K562 (cell line): ENCODE results near the gene LRRK1. TPM values are rescaled to one million over a fixed set of nuclear protein-coding genes. Genes with fewer than 3 reads are reported as not detected.

ENCODE experiments used
- ATAC-seq: fragments of 200-7000 bp; cut with Tn5 transposase; 3 replicates; pipeline ENCODE4 v1.9.1; 2020; ENCODE audit warnings: moderate library complexity
- BruUV-seq: library from RNA; stranded (reverse); fragments of 400-500 nt; replicated peaks from 2 replicates; lab custom pipeline; 2021; lab: Mats Ljungman, UMichigan
- CTCF ChIA-PET: fragments of 300-600 bp; formaldehyde crosslinking; extraction: SDS; loops from one replicate; lab custom pipeline; 2021; ENCODE audit warnings: low intra/inter-chr PET ratio; lab: Yijun Ruan, JAX
- POLR2A ChIA-PET: fragments of 300-600, 350-650 bp; sonication (Branson Sonifier 250); formaldehyde crosslinking; extraction: SDS; loops from one replicate; lab custom pipeline; 2021; ENCODE audit warnings: antibody characterized with exemption, inconsistent platforms; lab: Yijun Ruan, JAX
- DNase-seq, 4 experiments: peaks; one replicate each; pipeline versions ENCODE4 v3.0.0 to v3.0.0-alpha.2; 2011 to 2018; ENCODE audit warnings: low spot score in 3 of 4, mixed read lengths in 3 of 4; ENCODE audit errors: extremely low read depth in 1 of 4
- FAIRE-seq: peaks from 2 replicates; lab custom pipeline; 2011; peaks lifted over from hg19 to GRCh38; lab: Jason Lieb, UNC
- H2AFZ ChIP-seq: 2 replicates; pipeline ENCODE4 v1.6.0; 2011; ENCODE audit warnings: low read depth, low read length, control low read depth, inconsistent platforms
- H3K27ac ChIP-seq: fragments of 200-600 bp; 3 replicates; pipeline ENCODE4 v1.8.0; 2011; ENCODE audit warnings: low read depth, mild to moderate bottlenecking, control low read depth, inconsistent platforms, low read length, moderate library complexity, mixed read lengths; ENCODE audit errors: extremely low read depth
- H3K27me3 ChIP-seq, 2 experiments: fragments of 300-600 bp in 1 of 2; 2 replicates in 1 of 2; 3 replicates in 1 of 2; pipeline versions ENCODE4 v1.6.0 to v1.8.0; 2011; ENCODE audit warnings: inconsistent platforms in 2 of 2, low read length in 2 of 2, mild to moderate bottlenecking in 1 of 2, mixed read lengths in 1 of 2, moderate library complexity in 1 of 2; ENCODE audit not compliant: control insufficient read depth in 2 of 2, insufficient read depth in 2 of 2
- H3K36me3 ChIP-seq: fragments of 300-600 bp; 3 replicates; pipeline ENCODE4 v1.8.0; 2011; ENCODE audit warnings: mild to moderate bottlenecking, low read length, inconsistent platforms; ENCODE audit not compliant: control insufficient read depth, insufficient read depth
- H3K4me1 ChIP-seq, 2 experiments: fragments of 200-600 bp in 1 of 2; replicated peaks in 1 of 2; 2 replicates in 1 of 2; 3 replicates in 1 of 2; pipeline versions ENCODE4 v1.5.1 to v1.8.0; 2011; ENCODE audit warnings: inconsistent platforms in 2 of 2, low read length in 2 of 2, mild to moderate bottlenecking in 1 of 2, mixed read lengths in 1 of 2, moderate library complexity in 1 of 2; ENCODE audit not compliant: control insufficient read depth in 2 of 2, insufficient read depth in 2 of 2
- H3K4me2 ChIP-seq: 2 replicates; pipeline ENCODE4 v1.6.1; 2011; ENCODE audit warnings: low read length, control low read depth, inconsistent platforms, mixed read lengths; ENCODE audit not compliant: insufficient read depth
- H3K4me3 ChIP-seq: fragments of 200-600 bp; sonication (generic), shearing (Covaris generic); 2 replicates; pipeline ENCODE4 v1.5.1; 2016; ENCODE audit warnings: control low read depth, inconsistent platforms
- H3K79me2 ChIP-seq: fragments of 200-600 bp; 3 replicates; pipeline ENCODE4 v1.8.0; 2011; ENCODE audit warnings: low read length, inconsistent platforms; ENCODE audit not compliant: control insufficient read depth, insufficient read depth
- H3K9ac ChIP-seq, 2 experiments: 2 replicates each; pipeline versions ENCODE4 v1.6.0 to v1.6.1; 2011; ENCODE audit warnings: low read depth in 2 of 2, low read length in 2 of 2, control low read depth in 1 of 2, inconsistent platforms in 1 of 2, mild to moderate bottlenecking in 1 of 2, mixed read lengths in 1 of 2; ENCODE audit not compliant: insufficient read depth in 1 of 2
- H3K9me1 ChIP-seq: one replicate; pipeline ENCODE4 v1.6.0; 2011; ENCODE audit warnings: inconsistent platforms, mild to moderate bottlenecking, low read length, moderate library complexity; ENCODE audit not compliant: control insufficient read depth, insufficient read depth
- H3K9me3 ChIP-seq: replicated peaks from 2 replicates; pipeline ENCODE4 v1.5.1; 2011; ENCODE audit warnings: low read depth, low read length, inconsistent platforms; ENCODE audit not compliant: control insufficient read depth, insufficient read depth
- H4K20me1 ChIP-seq: replicated peaks from 2 replicates; pipeline ENCODE4 v1.6.1; 2011; ENCODE audit warnings: low read length, inconsistent platforms, mixed read lengths; ENCODE audit not compliant: control insufficient read depth, insufficient read depth
- CBFA2T2 ChIP-seq: fragments of 450-650 bp; conservative IDR thresholded peaks from 2 replicates; pipeline ENCODE4 v1.6.1; 2017; ENCODE audit warnings: mild to moderate bottlenecking
- CHD1 ChIP-seq: fragments of 200-600 bp; sonication (generic); IDR thresholded peaks from one replicate; pipeline ENCODE4 v1.6.1; 2012; ENCODE audit warnings: mild to moderate bottlenecking, moderate library complexity, low read length, inconsistent platforms
- COPS2 ChIP-seq: fragments of 450-650 bp; conservative IDR thresholded peaks from 2 replicates; pipeline ENCODE4 v1.6.1; 2016; ENCODE audit warnings: mild to moderate bottlenecking, moderate library complexity
- FOXJ2 ChIP-seq: fragments of 200-800 bp; sonication (Bioruptor generic); IDR thresholded peaks from 2 replicates; pipeline ENCODE4 v1.6.1; 2016; ENCODE audit warnings: missing genetic modification characterization, missing compliant biosample characterization
- KLF10 ChIP-seq: fragments of 250-450 bp; sonication (Bioruptor Pico); IDR thresholded peaks from 2 replicates; pipeline ENCODE4 v1.6.1; 2021; ENCODE audit warnings: matching md5 sums
- NCOA1 ChIP-seq: fragments of 450-650 bp; IDR thresholded peaks from 2 replicates; pipeline ENCODE4 v1.6.1; 2016; ENCODE audit warnings: low read depth
- NFATC3 ChIP-seq: fragments of 450-650 bp; IDR thresholded peaks from 2 replicates; pipeline ENCODE4 v1.6.1; 2017; ENCODE audit warnings: mild to moderate bottlenecking
- NFIX ChIP-seq: fragments of 250-450 bp; sonication (Bioruptor Pico); IDR thresholded peaks from 2 replicates; pipeline ENCODE4 v1.4.0; 2020; ENCODE audit warnings: low read depth, mild to moderate bottlenecking, moderate library complexity
- NFRKB ChIP-seq: fragments of 450-650 bp; IDR thresholded peaks from 2 replicates; pipeline ENCODE4 v1.6.1; 2016; ENCODE audit warnings: low read depth
- PRMT5 ChIP-seq: sonication (generic); formaldehyde crosslinking; IDR thresholded peaks from 2 replicates; pipeline ENCODE4 v1.5.0; 2020; ENCODE audit warnings: missing genetic modification reagents
- SMAD4 ChIP-seq: fragments of 250-450 bp; sonication (Bioruptor Pico); conservative IDR thresholded peaks from 2 replicates; pipeline ENCODE4 v1.8.0; 2021; ENCODE audit warnings: inconsistent platforms, mild to moderate bottlenecking, moderate library complexity
- TCF7L2 ChIP-seq: fragments of 150-350 bp; IDR thresholded peaks from 2 replicates; pipeline ENCODE4 v1.6.1; 2016; ENCODE audit warnings: low read depth, mild to moderate bottlenecking, low read length, moderate library complexity
- ZFPM2 ChIP-seq: fragments of 250-450 bp; sonication (Bioruptor Pico); IDR thresholded peaks from 2 replicates; pipeline ENCODE4 v1.5.1; 2022; ENCODE audit warnings: mild to moderate bottlenecking
- ZNF24 ChIP-seq: fragments of 450-650 bp; IDR thresholded peaks from 2 replicates; pipeline ENCODE4 v1.6.1; 2016
- ZNF316 ChIP-seq: fragments of 450-650 bp; IDR thresholded peaks from 2 replicates; pipeline ENCODE4 v1.6.1; 2016
- WGBS: fragments of 100-300 bp; shearing (Covaris generic); methylation state at CpG from one replicate; pipeline ENCODE4 v1.1.6; 2016; ENCODE audit warnings: low coverage, mixed read lengths; ENCODE audit not compliant: insufficient coverage; ENCODE audit errors: missing lambda C conversion rate; 5-methylcytosine and 5-hydroxymethylcytosine counted together
- in situ Hi-C: fragments of 300-500 bp; cut with MboI; formaldehyde crosslinking; loops from 4 replicates; pipeline ENCODE4 v1.15.0; 2018; ENCODE audit warnings: inconsistent platforms, mixed read lengths
- intact Hi-C: fragments of 100-400 bp; cut with micrococcal nuclease; formaldehyde crosslinking; loops from 2 replicates; pipeline ENCODE4 v1.14.2; 2022
- polyA plus RNA-seq, 8 experiments: library from polyadenylated mRNA; depleted of rRNA in 4 of 8; stranded (reverse) in 5 of 8; unstranded in 3 of 8; fragments of >200 nt; fragmentation: Nextera tagmentation in 2 of 8; fragmentation: Illumina TruSeq in 1 of 8; extraction: Ambion mirVana in 2 of 8; extraction: Trizol in 1 of 8; gene quantifications; 2 replicates each; pipeline versions ENCODE4 v1.2.1 to v1.2.3, GENCODE V29; 2011 to 2014; ENCODE audit warnings: inconsistent platforms in 1 of 8, missing spikeins in 1 of 8
- total RNA-seq, 7 experiments: library from RNA; depleted of rRNA in 6 of 7; stranded (reverse); fragments of >200 nt in 6 of 7; fragmentation: Illumina TruSeq in 2 of 7; extraction: Trizol in 2 of 7; gene quantifications; 2 replicates each; pipeline versions ENCODE4 v1.2.1 to v1.2.3, GENCODE V29; 2011 to 2021; ENCODE audit warnings: low replicate concordance in 1 of 7
- TF ChIP-seq, protein P1 (sequence below): fragments of 250-450 bp; sonication (Bioruptor Pico); IDR thresholded peaks from 2 replicates; pipeline ENCODE4 v1.5.0; 2021
- TF ChIP-seq, protein P2 (sequence below): fragments of 250-450 bp; sonication (Bioruptor Pico); IDR thresholded peaks from 2 replicates; pipeline ENCODE4 v1.4.0; 2020

LRRK1 gene
- total and polyA plus RNA-seq, 9 of the 15 experiments (the other 6 are each of a cell fraction or from before 2014, with no cell fraction given) = 0.01 to 1.5 (median 0.11) TPM

DNA sequence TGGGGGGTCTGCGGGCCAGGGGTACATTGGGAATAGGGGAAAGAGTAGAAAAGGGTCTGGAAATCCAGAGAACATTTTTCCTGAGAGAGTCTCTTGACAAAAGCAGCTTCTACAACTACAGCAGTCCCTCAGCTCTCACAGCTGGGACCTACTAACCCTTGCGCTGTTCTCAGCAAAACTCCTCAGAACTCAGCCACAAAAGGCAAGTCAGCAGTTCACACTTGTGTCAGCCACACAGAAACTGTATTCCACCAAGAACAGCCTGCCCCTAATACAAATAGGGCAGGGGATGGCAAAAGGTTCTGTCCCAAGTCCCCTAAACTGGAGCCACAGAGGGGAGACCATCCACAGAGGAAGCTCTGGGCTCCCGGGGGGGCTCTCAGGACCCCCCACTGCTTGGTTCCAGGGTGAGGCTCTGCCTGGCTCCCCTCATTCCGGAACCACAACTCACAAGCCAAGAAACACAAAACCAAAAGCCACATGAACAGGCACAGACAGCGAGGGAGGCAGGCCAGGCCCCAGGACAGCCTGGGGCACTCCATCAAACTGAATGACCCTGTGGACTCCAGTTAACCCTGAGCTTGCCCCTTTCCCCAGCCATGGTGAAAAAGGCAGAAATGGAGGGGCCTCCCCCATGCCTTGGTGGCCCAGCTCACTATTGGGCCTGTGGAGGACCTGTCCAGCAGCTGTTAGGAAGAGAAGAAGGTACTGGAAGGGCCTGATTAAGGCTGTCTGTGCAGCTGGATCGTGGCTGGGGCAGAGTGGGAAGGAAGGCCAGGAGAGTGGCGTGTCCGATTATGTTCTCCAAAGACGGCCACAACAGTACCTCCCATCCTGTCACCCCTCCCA, 170.6 kb downstream of the LRRK1 start:
- DNase-seq (no peak), FAIRE-seq (no peak), ATAC-seq (no peak)
- H2AFZ ChIP-seq = no peak overlapping the region
- in situ Hi-C loops = loop anchor here (5.0 kb wide), 1 partner anchor 167 kb away; no protein-coding TSS in a partner anchor
- H3K4me2 ChIP-seq = no peak overlapping the region
- H3K27ac ChIP-seq = no peak overlapping the region
- no peaks in the 10 kb centered on the region for H4K20me1 ChIP-seq
- TF ChIP-seq CHD1 = no peak
- TF ChIP-seq PRMT5 = no peak
- TF ChIP-seq ZNF24 = no peak
- no peak for TF ChIP-seq ZNF316
- no peak for TF ChIP-seq CBFA2T2
- no peak for TF ChIP-seq FOXJ2 (tag)
- no peak for TF ChIP-seq SMAD4
- TF ChIP-seq TCF7L2 = no peak
- no peak for TF ChIP-seq NCOA1
- no peak for TF ChIP-seq NFRKB
- TF ChIP-seq ZFPM2 (CRISPR knock-in tag) = no peak
- TF ChIP-seq, protein P1, sequence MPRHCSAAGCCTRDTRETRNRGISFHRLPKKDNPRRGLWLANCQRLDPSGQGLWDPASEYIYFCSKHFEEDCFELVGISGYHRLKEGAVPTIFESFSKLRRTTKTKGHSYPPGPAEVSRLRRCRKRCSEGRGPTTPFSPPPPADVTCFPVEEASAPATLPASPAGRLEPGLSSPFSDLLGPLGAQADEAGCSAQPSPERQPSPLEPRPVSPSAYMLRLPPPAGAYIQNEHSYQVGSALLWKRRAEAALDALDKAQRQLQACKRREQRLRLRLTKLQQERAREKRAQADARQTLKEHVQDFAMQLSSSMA (CRISPR knock-in tag) = no peak
- TF ChIP-seq NFIX (CRISPR knock-in tag) = no peak
- TF ChIP-seq NFATC3 = no peak
- TF ChIP-seq COPS2 = no peak
- no peak for TF ChIP-seq KLF10 (CRISPR knock-in tag)
- TF ChIP-seq, protein P2, sequence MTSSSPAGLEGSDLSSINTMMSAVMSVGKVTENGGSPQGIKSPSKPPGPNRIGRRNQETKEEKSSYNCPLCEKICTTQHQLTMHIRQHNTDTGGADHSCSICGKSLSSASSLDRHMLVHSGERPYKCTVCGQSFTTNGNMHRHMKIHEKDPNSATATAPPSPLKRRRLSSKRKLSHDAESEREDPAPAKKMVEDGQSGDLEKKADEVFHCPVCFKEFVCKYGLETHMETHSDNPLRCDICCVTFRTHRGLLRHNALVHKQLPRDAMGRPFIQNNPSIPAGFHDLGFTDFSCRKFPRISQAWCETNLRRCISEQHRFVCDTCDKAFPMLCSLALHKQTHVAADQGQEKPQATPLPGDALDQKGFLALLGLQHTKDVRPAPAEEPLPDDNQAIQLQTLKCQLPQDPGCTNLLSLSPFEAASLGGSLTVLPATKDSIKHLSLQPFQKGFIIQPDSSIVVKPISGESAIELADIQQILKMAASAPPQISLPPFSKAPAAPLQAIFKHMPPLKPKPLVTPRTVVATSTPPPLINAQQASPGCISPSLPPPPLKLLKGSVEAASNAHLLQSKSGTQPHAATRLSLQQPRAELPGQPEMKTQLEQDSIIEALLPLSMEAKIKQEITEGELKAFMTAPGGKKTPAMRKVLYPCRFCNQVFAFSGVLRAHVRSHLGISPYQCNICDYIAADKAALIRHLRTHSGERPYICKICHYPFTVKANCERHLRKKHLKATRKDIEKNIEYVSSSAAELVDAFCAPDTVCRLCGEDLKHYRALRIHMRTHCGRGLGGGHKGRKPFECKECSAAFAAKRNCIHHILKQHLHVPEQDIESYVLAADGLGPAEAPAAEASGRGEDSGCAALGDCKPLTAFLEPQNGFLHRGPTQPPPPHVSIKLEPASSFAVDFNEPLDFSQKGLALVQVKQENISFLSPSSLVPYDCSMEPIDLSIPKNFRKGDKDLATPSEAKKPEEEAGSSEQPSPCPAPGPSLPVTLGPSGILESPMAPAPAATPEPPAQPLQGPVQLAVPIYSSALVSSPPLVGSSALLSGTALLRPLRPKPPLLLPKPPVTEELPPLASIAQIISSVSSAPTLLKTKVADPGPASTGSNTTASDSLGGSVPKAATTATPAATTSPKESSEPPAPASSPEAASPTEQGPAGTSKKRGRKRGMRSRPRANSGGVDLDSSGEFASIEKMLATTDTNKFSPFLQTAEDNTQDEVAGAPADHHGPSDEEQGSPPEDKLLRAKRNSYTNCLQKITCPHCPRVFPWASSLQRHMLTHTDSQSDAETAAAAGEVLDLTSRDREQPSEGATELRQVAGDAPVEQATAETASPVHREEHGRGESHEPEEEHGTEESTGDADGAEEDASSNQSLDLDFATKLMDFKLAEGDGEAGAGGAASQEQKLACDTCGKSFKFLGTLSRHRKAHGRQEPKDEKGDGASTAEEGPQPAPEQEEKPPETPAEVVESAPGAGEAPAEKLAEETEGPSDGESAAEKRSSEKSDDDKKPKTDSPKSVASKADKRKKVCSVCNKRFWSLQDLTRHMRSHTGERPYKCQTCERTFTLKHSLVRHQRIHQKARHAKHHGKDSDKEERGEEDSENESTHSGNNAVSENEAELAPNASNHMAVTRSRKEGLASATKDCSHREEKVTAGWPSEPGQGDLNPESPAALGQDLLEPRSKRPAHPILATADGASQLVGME = no peak
- no peaks in the 10 kb centered on the region for H3K9me3 ChIP-seq
- no peak overlapping the region for H3K9ac ChIP-seq
- intact Hi-C loops = loop anchor here (1.0 to 5.0 kb wide), 3 partner anchors 57 to 168 kb away; no protein-coding TSS in a partner anchor
- H3K27me3 ChIP-seq = peaks cover 2 to 18% of the 10 kb centered on the region in 2 experiments; a peak in 3 of 5 replicates
- H3K4me1 ChIP-seq = peaks cover 11 to 39% of the 10 kb centered on the region in 2 experiments; a peak in 4 of 5 replicates
- ChIA-PET CTCF (interaction anchor here (0.6 to 3.2 kb wide), 3 partner anchors 81 to 167 kb away, joined by 3 to 29 read pairs (median 4); no protein-coding TSS in a partner anchor), POLR2A (interaction anchor here (1.5 kb wide), 1 partner anchor 25 kb away, joined by 5 read pairs; no protein-coding TSS in a partner anchor)
- no TSS peak for BruUV-seq
- no peak overlapping the region for H3K4me3 ChIP-seq
- no peaks in the 10 kb centered on the region for H3K36me3 ChIP-seq
- peaks cover 8% of the 10 kb centered on the region; the same call in 1 of the 3 replicates for H3K79me2 ChIP-seq
- no peaks in the 10 kb centered on the region for H3K9me1 ChIP-seq
- 56% methylated on average over 8 of the region's 9 CpGs for WGBS
